GM12891 (cell line): ENCODE measurements around the gene KRT76.

Source experiments
- PAX5 ChIP-seq: IDR thresholded peaks from 2 replicates; pipeline ENCODE4 v1.6.1; 2011; ENCODE audit warnings: low read length, moderate library complexity, mild to moderate bottlenecking; ENCODE audit not compliant: insufficient read depth, severe bottlenecking
- POLR2A ChIP-seq: IDR thresholded peaks from 2 replicates; pipeline ENCODE4 v1.6.1; 2011; ENCODE audit warnings: low read depth, low read length, control low read depth
- POLR2AphosphoS5 ChIP-seq: IDR thresholded peaks from 2 replicates; pipeline ENCODE4 v1.6.1; 2011; ENCODE audit warnings: low read depth, low read length, control low read depth

GRCh38 chr12:52818388-52818787, 41.2 kb upstream of the KRT76 start:
- TF ChIP-seq POLR2AphosphoS5 (no peak), POLR2A (no peak), PAX5 (no peak)
